H1 (cell line): ENCODE results near the gene MACROD2. TPM values are rescaled to one million over a fixed set of nuclear protein-coding genes. Genes with fewer than 3 reads are reported as not detected.

Source experiments
- CTCF ChIA-PET: fragments of 300-600 bp; sonication (Branson Sonifier 250); formaldehyde crosslinking; loops from one replicate; lab custom pipeline; 2021; ENCODE audit not compliant: partially characterized antibody; lab: Charles Lee
- POLR2A ChIA-PET: fragments of 300-600 bp; sonication (Branson Sonifier 250); formaldehyde crosslinking; loops from one replicate; lab custom pipeline; 2021; ENCODE audit warnings: inconsistent platforms; ENCODE audit not compliant: partially characterized antibody; lab: Charles Lee
- DNase-seq, 2 experiments: peaks; one replicate each; pipeline versions ENCODE4 v3.0.0 to v3.0.0-alpha.2; 2010 to 2022; ENCODE audit warnings: low spot score in 2 of 2, low read depth in 1 of 2, mixed read lengths in 1 of 2
- FAIRE-seq: peaks from 2 replicates; lab custom pipeline; 2011; peaks lifted over from hg19 to GRCh38; lab: Jason Lieb, UNC
- H2AFZ ChIP-seq: 2 replicates; pipeline ENCODE4 v1.8.1; 2012; ENCODE audit warnings: low read length, inconsistent platforms
- H2AK5ac ChIP-seq: 2 replicates; pipeline ENCODE4 v1.6.1; 2013; ENCODE audit warnings: low read depth, low read length
- H2BK120ac ChIP-seq: replicated peaks from 2 replicates; pipeline ENCODE3; 2013; ENCODE audit warnings: low read depth, low read length, inconsistent platforms
- H2BK12ac ChIP-seq: 2 replicates; pipeline ENCODE4 v1.6.1; 2013; ENCODE audit warnings: low read depth, low read length
- H2BK15ac ChIP-seq: 2 replicates; pipeline ENCODE4 v1.6.1; 2013; ENCODE audit warnings: low read length
- H2BK20ac ChIP-seq: 2 replicates; pipeline ENCODE4 v1.6.1; 2013; ENCODE audit warnings: low read length
- H2BK5ac ChIP-seq: 2 replicates; pipeline ENCODE4 v1.6.1; 2013; ENCODE audit warnings: low read depth, low read length
- H3K14ac ChIP-seq: 2 replicates; pipeline ENCODE4 v1.6.1; 2013; ENCODE audit warnings: inconsistent platforms; ENCODE audit not compliant: insufficient read length
- H3K18ac ChIP-seq: 2 replicates; pipeline ENCODE4 v1.6.1; 2013; ENCODE audit warnings: low read length; ENCODE audit errors: extremely low read depth
- H3K23ac ChIP-seq: 2 replicates; pipeline ENCODE4 v1.6.1; 2013; ENCODE audit warnings: inconsistent platforms; ENCODE audit not compliant: insufficient read length
- H3K23me2 ChIP-seq: 2 replicates; pipeline ENCODE4 v1.6.1; 2013; ENCODE audit warnings: low read depth, low read length
- H3K27ac ChIP-seq: 2 replicates; pipeline ENCODE4 v1.6.1; 2011; ENCODE audit warnings: low read depth, low read length, inconsistent platforms
- H3K27me3 ChIP-seq, 4 experiments: replicated peaks in 1 of 4; 1 replicate in 1 of 4; 2 replicates in 3 of 4; pipeline versions ENCODE4 v1.6.1 to v1.8.1; 2011 to 2013; ENCODE audit warnings: low read length in 3 of 4, mild to moderate bottlenecking in 3 of 4, inconsistent platforms in 2 of 4, mixed read lengths in 2 of 4, moderate library complexity in 1 of 4; ENCODE audit not compliant: control insufficient read depth in 3 of 4, insufficient read depth in 3 of 4; ENCODE audit errors: extremely low read depth in 1 of 4
- H3K36me3 ChIP-seq, 4 experiments: 2 replicates each; pipeline versions ENCODE4 v1.6.1 to v1.8.1; 2011 to 2013; ENCODE audit warnings: mild to moderate bottlenecking in 4 of 4, low read length in 3 of 4, moderate library complexity in 2 of 4, control low read depth in 1 of 4, inconsistent platforms in 1 of 4; ENCODE audit not compliant: insufficient read depth in 4 of 4, control insufficient read depth in 2 of 4
- H3K4ac ChIP-seq: replicated peaks from 2 replicates; pipeline ENCODE3; 2013; ENCODE audit warnings: low read length, low read depth, mixed read lengths, inconsistent platforms; ENCODE audit not compliant: insufficient read length
- H3K4me1 ChIP-seq, 4 experiments: replicated peaks in 1 of 4; 1 replicate in 1 of 4; 2 replicates in 3 of 4; pipeline versions ENCODE4 v1.6.1 to v1.8.1; 2011 to 2013; ENCODE audit warnings: low read length in 3 of 4, inconsistent platforms in 2 of 4, mixed read lengths in 1 of 4; ENCODE audit not compliant: insufficient read depth in 4 of 4, control insufficient read depth in 3 of 4
- H3K4me2 ChIP-seq, 2 experiments: 2 replicates each; pipeline versions ENCODE4 v1.6.1 to v1.8.1; 2011 to 2013; ENCODE audit warnings: low read depth in 2 of 2, low read length in 2 of 2, control low read depth in 1 of 2, inconsistent platforms in 1 of 2, mild to moderate bottlenecking in 1 of 2; ENCODE audit not compliant: insufficient read depth in 1 of 2
- H3K4me3 ChIP-seq, 4 experiments: fragments of 200-600, 300-600 bp in 1 of 4; sonication (generic), shearing (Covaris generic), sonication (Bioruptor Twin) in 1 of 4; 2 replicates each; pipeline versions ENCODE4 v1.5.1 to v1.8.1; 2011 to 2016; ENCODE audit warnings: low read length in 4 of 4, low read depth in 3 of 4, control low read depth in 2 of 4, inconsistent platforms in 2 of 4, mild to moderate bottlenecking in 2 of 4, mixed read lengths in 1 of 4, moderate library complexity in 1 of 4; ENCODE audit not compliant: insufficient read depth in 2 of 4; ENCODE audit errors: extremely low read depth in 1 of 4
- H3K56ac ChIP-seq: replicated peaks from 2 replicates; pipeline ENCODE3; 2013; ENCODE audit warnings: low read depth, mild to moderate bottlenecking, mixed read lengths, low read length, inconsistent platforms; ENCODE audit not compliant: insufficient read length
- H3K79me1 ChIP-seq: 2 replicates; pipeline ENCODE4 v1.6.1; 2013; ENCODE audit warnings: low read depth, low read length, control low read depth
- H3K79me2 ChIP-seq, 2 experiments: 2 replicates each; pipeline versions ENCODE4 v1.6.1 to v1.8.1; 2012 to 2013; ENCODE audit warnings: low read length in 2 of 2, mild to moderate bottlenecking in 2 of 2, inconsistent platforms in 1 of 2; ENCODE audit not compliant: insufficient read depth in 2 of 2, control insufficient read depth in 1 of 2
- H3K9ac ChIP-seq, 4 experiments: replicated peaks in 1 of 4; 1 replicate in 1 of 4; 2 replicates in 3 of 4; pipeline versions ENCODE4 v1.6.1 to v1.8.1; 2011 to 2013; ENCODE audit warnings: low read depth in 3 of 4, low read length in 3 of 4, control low read depth in 2 of 4, mild to moderate bottlenecking in 2 of 4, moderate library complexity in 2 of 4, inconsistent platforms in 1 of 4; ENCODE audit errors: extremely low read depth in 1 of 4
- H3K9me3 ChIP-seq, 2 experiments: 2 replicates each; pipeline versions ENCODE4 v1.6.1 to v1.8.1; 2012 to 2013; ENCODE audit warnings: mild to moderate bottlenecking in 2 of 2, moderate library complexity in 2 of 2, control low read depth in 1 of 2, inconsistent platforms in 1 of 2, low read depth in 1 of 2, low read length in 1 of 2, mixed read lengths in 1 of 2; ENCODE audit not compliant: insufficient read depth in 2 of 2
- H4K20me1 ChIP-seq, 2 experiments: replicated peaks in 1 of 2; 2 replicates each; pipeline versions ENCODE3 to v1.8.1; 2011 to 2013; ENCODE audit warnings: inconsistent platforms in 2 of 2, low read length in 2 of 2, mild to moderate bottlenecking in 1 of 2; ENCODE audit not compliant: insufficient read depth in 2 of 2, control insufficient read depth in 1 of 2
- H4K5ac ChIP-seq: 2 replicates; pipeline ENCODE4 v1.6.1; 2013; ENCODE audit warnings: low read length, low read depth, mixed read lengths, inconsistent platforms; ENCODE audit not compliant: insufficient read length
- H4K8ac ChIP-seq: 2 replicates; pipeline ENCODE4 v1.8.0; 2013; ENCODE audit warnings: mild to moderate bottlenecking, moderate library complexity, low read length, inconsistent platforms; ENCODE audit not compliant: insufficient read depth; ENCODE audit errors: extremely low read depth
- H4K91ac ChIP-seq: replicated peaks from 2 replicates; pipeline ENCODE3; 2013; ENCODE audit warnings: low read length, mixed read lengths, inconsistent platforms; ENCODE audit not compliant: insufficient read length
- HDAC6 ChIP-seq: IDR thresholded peaks from one replicate; pipeline ENCODE4 v1.7.1; 2012; ENCODE audit warnings: low read depth, mild to moderate bottlenecking, inconsistent platforms, low read length, moderate library complexity
- POLR2A ChIP-seq, 2 experiments: IDR thresholded peaks; 1 replicate in 1 of 2; 2 replicates in 1 of 2; pipeline ENCODE4 v1.6.1; 2011; ENCODE audit warnings: low read depth in 2 of 2, low read length in 2 of 2, mild to moderate bottlenecking in 2 of 2; ENCODE audit errors: control extremely low read depth in 1 of 2
- RNF2 ChIP-seq: fragments of 200-900, 300-1000 bp; sonication (generic); IDR thresholded peaks from 2 replicates; pipeline ENCODE4 v1.7.1; 2016; ENCODE audit warnings: borderline replicate concordance, low read depth, mild to moderate bottlenecking, antibody characterized with exemption, low read length; ENCODE audit not compliant: poor library complexity, severe bottlenecking; ENCODE audit errors: missing control alignments
- SRF ChIP-seq: IDR thresholded peaks from 2 replicates; pipeline ENCODE4 v1.6.1; 2011; ENCODE audit warnings: mild to moderate bottlenecking, low read depth, low read length, moderate library complexity
- polyA plus RNA-seq, 7 experiments: library from polyadenylated mRNA; depleted of rRNA in 3 of 7; stranded (reverse) in 5 of 7; unstranded in 2 of 7; fragments of >200 nt in 5 of 7; fragments of 200-250 nt in 2 of 7; gene quantifications; 1 replicate in 5 of 7; 2 replicates in 1 of 7; 4 replicates in 1 of 7; pipeline versions ENCODE4 v1.2.1 to v1.2.3, GENCODE V29; 2011 to 2013; ENCODE audit warnings: missing spikeins in 2 of 7, mixed read lengths in 2 of 7
- total RNA-seq: library from RNA; stranded (reverse); fragmentation: NEBNext Ultra II Directional; extraction: Animal tissue kit (Norgen Biotek cat#: 25700); gene quantifications from 2 replicates; pipeline ENCODE4 v1.2.1, GENCODE V29; 2021
- TF ChIP-seq, protein P1 (sequence below): IDR thresholded peaks from 2 replicates; pipeline ENCODE4 v1.6.1; 2011; ENCODE audit warnings: low read depth, mild to moderate bottlenecking, low read length; ENCODE audit not compliant: insufficient read depth

The MACROD2 gene
- total and polyA plus RNA-seq, 2 of the 8 experiments (the other 6 are each of a cell fraction or from before 2014, with no cell fraction given), result 0.70 to 3.9 TPM

DNA sequence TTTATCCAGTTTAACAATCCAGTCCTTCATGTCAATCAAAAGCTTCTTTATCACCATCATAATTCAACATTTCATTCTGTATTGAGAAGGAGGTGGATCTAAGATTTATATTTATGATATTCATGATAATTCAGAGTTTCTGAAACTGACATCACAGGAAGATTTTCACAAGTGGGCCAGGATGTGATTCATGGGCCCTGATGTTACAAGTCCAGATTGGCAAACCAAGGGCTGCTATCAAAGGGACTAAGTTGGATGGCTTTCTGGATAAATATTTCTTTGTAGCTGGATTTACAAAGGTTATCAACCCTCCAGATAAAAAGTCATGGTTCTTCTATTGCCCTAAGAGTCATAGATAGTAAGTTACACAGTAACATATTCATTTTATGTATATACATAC is 1711.4 kb downstream of the MACROD2 start:
- no peak overlapping the region for H4K8ac ChIP-seq
- H3K9me3 ChIP-seq, result no peaks in the 10 kb centered on the region
- no peaks in the 10 kb centered on the region for H3K79me1 ChIP-seq
- no peak overlapping the region for H2BK15ac ChIP-seq
- DNase-seq (no peak), FAIRE-seq (no peak)
- no peaks in the 10 kb centered on the region for H3K4me1 ChIP-seq
- no peaks in the 10 kb centered on the region for H3K79me2 ChIP-seq
- H2AFZ ChIP-seq, result no peak overlapping the region
- ChIA-PET CTCF (interaction anchor here (0.7 to 4.8 kb wide), 6 partner anchors 25 to 299 kb away, joined by 3 to 30 read pairs (median 4); no protein-coding TSS in a partner anchor), POLR2A (no interaction called here)
- no peaks in the 10 kb centered on the region for H3K23me2 ChIP-seq
- no peak overlapping the region for H3K4me3 ChIP-seq
- no peak overlapping the region for H2AK5ac ChIP-seq
- no peak overlapping the region for H3K4me2 ChIP-seq
- no peak overlapping the region for H4K5ac ChIP-seq
- no peak overlapping the region for H3K18ac ChIP-seq
- no peak overlapping the region for H2BK5ac ChIP-seq
- H2BK20ac ChIP-seq, result no peak overlapping the region
- no peak overlapping the region for H3K9ac ChIP-seq
- H3K36me3 ChIP-seq, result no peaks in the 10 kb centered on the region
- no peaks in the 10 kb centered on the region for H3K27me3 ChIP-seq
- no peak overlapping the region for H3K14ac ChIP-seq
- H2BK12ac ChIP-seq, result no peak overlapping the region
- H3K27ac ChIP-seq, result no peak overlapping the region
- no peak overlapping the region for H2BK120ac ChIP-seq
- no peak overlapping the region for H3K23ac ChIP-seq
- no peak overlapping the region for H4K91ac ChIP-seq
- no peak overlapping the region for H3K56ac ChIP-seq
- peaks cover 0 to 1% of the 10 kb centered on the region in 2 experiments for H4K20me1 ChIP-seq
- H3K4ac ChIP-seq, result no peak overlapping the region
- TF ChIP-seq POLR2A (IDR thresholded peaks at IDR 0.05; ENCODE audit: control extremely low read depth in 1 of 2, low read depth in 2 of 2, low read length in 2 of 2), result no peak
- no peak for TF ChIP-seq HDAC6
- TF ChIP-seq, protein P1, sequence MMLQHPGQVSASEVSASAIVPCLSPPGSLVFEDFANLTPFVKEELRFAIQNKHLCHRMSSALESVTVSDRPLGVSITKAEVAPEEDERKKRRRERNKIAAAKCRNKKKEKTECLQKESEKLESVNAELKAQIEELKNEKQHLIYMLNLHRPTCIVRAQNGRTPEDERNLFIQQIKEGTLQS, result no peak
- no peak for TF ChIP-seq SRF
- TF ChIP-seq RNF2, result no peak
